ENCODE data around the gene HUNK.
"Not testable (repeated sequence)": the region's sequence is repeated elsewhere in the genome, so short reads cannot be mapped to it uniquely, and the experiment has no call there.

The HUNK gene

DNA sequence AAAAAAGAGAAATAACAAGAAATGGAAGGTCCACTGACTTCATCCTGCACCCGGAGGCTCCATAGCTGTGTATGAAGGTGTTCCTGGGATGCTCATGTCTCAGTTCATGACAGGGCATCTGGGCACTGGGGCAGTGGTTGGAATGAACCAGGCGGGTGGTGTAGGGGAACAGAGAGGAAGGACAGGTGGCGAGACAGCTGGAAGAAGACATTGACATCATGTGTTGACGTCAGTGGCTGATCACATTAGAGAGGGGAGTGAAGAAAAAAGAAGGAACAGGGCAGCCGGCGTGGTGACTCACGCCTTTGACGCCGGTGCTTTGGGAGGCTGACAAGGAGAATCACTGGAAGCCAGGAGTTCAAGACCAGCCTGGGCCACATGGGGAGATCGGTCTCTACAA lies 50.1 kb downstream of the HUNK start:
- no peak for DNase-seq (ENCODE audit: low spot score)

DNA sequence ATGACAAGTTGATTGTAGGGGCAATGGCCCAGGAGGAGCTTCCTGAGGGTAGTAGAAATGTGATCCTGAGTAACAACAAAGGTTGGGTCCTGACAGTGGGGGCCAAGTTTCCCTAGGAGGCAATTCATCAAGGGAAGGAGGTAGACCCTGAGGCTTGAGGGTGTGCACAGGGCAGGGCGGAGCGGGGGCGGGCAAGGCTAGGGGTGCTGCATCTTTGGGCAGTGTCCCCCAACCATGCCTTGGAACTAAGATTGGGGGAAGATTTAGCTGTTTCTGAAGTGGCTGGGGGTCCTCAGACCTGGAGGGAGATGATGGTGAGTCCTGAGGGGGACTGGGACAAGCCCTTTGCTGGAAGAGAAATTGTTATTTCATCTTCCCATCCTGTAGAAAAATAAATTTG lies 50.9 kb downstream of the HUNK start:
- DNase-seq (ENCODE audit: low spot score) = no peak

DNA sequence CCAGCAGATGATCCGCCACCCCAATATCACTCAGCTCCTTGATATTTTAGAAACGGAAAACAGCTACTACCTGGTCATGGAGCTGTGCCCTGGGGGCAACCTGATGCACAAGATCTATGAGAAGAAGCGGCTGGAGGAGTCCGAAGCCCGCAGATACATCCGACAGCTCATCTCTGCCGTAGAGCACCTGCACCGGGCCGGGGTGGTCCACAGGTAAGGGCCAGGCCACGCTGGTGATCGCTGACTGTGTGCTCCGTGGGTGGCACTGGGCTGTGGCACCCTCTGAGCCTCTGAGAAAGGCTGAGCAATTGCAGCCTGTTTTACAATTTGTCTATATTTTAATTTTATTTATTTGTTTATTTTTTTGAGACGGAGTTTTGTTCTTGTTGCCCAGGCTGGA lies 51.7 kb downstream of the HUNK start:
- DNase-seq (ENCODE audit: low spot score) = no peak

DNA sequence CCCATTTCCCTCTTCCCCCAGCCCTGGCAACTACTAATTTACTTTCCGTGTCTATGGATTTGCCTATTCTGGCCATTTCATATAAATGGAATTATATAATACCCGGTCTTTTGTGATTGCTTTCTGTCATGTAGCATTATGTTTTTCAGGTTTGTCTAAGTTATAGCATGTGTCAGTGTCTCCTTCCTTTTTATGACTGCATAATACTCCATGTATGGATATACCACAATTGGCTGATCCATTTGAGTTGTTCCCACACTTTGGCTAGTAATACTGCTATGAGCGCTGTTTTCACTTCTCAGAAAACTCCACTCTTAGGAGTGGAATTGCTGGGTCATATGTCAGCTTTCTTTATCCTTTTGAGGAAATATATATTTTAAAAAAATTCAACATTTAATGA lies 53.7 kb downstream of the HUNK start:
- no peak for DNase-seq (ENCODE audit: low spot score)

DNA sequence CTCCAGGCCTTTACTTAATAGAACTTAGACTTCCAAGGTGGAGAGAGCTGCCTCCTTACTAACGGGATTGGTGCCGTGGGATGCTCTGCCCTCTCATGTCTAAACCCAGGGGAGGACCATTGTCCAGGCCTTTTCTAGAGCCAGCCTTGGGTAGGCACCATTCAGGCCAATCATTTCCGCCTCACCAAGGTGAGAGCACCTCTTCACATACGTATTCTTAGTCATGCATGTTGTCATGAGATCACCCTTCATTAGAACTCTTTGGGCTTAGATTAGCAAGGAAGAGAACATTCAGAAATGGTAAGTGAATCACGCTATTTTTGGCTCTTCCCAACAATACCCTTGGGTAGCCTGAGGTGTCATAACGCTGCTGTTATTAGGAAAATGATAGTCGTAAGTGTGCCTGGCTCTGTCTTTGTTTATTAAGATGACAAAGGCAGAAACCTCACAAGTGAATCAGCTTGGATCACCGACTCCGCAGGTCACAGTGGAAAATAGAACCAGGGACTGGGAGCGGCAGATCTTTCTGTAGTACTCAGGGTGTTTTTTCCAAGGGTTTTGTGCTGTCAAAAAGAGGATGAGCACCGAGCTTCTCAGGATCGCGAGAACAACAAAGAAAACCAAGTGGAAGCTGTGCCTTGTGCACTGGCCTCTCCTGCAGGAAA lies 55.0 kb downstream of the HUNK start:
- no peak for DNase-seq (ENCODE audit: low spot score)

DNA sequence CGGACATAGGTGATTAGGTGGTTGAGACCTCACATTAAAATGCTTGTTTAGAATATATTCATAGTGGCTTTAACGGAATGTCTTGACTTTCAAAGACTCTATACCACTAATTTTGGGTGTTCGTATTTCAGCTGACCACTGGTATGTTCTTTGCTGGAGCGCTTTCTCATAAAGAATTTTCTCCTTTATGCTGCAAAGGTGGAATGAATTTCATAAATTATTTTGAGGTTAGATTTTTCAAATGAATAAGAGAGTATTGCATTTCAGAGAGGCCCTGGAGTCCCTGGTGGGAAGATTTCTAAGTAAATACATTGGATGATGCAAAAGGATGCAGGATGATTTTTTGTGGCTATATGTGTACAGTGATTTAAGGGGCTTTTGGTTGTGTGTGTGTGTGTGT lies 55.8 kb downstream of the HUNK start:
- DNase-seq (ENCODE audit: low spot score) = no peak

DNA sequence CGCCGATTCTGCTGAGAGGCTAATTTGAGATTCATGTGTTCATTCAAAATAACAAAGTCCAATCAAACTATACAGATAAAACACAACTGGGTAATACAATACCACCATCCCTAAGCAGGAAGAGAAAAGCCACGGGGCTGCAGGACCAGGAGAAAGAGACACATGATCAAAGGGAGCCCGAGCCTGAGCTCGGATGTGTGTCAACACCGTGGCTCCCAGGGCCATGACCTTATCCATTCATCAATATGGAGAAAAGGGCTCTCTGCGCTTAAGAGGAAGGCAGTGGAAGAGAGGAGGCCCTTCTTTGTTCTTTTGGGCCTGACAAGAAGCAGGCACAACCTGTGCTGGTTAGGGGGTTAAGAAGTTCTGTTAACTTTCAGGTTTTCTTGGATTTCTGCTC lies 56.7 kb downstream of the HUNK start:
- DNase-seq (ENCODE audit: low spot score) = no peak

DNA sequence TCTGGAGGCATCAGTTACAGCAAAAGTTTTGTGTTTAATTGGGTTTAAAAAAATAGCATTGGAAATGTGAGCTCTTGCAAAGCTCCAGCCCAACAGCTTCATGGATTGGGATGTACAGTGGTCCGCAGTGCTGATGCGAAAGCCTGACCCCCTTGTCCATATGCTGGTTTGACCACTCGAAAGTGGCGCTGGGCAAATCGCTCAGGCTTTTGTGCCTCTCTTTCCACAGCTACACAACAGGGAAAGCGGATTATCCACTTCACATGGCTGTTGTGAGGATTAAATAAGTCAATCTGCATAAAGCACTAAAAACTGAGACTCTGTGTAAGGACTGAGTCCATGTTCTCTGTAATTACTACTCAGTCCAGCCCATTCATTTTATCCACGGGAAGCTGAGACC lies 57.2 kb downstream of the HUNK start:
- no peak for DNase-seq (ENCODE audit: low spot score)

DNA sequence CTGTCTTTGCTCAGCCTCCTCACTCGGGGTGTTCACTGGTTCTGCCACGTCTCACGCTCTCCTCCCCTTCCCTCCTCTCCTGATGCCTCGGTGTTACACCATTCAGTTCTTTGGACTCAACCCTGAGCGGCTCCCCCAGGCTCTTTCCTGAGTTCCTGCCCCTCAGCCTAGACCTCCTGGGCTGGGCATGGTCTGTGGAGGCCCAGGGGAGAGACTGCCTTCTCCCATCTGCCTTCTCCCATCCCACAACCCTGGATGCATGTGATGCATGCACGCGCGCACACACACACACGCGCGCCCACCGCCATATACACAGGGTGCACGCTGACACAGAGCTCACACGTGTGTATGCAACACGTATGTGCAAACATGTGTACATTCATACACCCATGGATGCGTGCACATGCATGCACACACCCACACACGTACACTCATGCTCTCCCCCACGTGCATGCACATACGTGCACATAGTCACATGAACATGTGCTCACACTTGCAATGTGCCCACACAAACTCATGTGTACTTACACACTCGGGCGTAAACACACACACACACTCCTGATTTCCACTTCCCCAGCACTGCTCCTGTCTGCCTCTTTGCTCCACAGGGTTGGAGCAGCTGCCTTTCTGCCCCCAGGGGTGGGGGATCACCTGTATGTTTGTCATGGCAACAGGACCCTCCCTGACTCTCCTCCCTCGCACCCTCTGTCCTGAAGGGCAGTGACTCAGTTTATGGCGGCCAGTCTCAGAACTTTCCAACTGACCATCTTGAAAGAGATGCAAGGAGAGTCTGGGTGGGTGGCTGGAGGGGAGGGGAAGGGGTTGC lies 59.0 kb downstream of the HUNK start:
- DNase-seq (ENCODE audit: low spot score) = no peak

DNA sequence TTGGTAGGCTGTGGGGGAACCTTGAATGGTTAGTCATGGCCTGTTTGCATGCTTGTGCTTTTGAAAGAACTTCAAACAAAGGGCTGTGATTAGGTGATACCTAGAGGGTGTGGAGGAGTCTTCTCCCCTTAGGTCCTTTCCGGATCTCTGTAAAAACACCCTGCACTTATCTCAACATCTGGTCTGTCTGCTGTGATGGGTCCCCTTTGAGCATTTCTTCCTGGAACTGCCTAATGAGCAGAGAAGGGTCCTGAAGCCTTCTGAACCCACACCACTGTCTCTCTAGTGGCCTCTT lies 59.6 kb downstream of the HUNK start:
- no peak for DNase-seq (ENCODE audit: low spot score)

DNA sequence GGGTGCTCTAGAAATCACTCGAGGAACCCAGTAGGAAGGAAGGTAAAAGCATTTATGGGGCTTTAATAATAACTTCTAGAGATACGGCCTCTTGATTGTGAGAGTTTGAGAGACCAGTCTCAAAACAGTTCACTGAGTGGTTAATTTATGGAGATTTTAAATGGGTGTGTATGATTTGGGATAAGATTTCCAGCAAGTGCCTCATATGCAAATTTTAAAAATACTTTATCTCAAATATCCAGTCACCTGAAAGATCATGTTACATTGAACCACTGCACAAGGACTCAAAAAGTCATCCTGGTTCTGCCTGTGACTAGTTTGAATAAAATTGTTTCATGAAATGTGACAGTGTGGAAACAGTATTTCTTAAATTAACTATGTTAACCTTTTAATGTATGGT lies 64.5 kb downstream of the HUNK start:
- DNase-seq (ENCODE audit: low spot score) = no peak

DNA sequence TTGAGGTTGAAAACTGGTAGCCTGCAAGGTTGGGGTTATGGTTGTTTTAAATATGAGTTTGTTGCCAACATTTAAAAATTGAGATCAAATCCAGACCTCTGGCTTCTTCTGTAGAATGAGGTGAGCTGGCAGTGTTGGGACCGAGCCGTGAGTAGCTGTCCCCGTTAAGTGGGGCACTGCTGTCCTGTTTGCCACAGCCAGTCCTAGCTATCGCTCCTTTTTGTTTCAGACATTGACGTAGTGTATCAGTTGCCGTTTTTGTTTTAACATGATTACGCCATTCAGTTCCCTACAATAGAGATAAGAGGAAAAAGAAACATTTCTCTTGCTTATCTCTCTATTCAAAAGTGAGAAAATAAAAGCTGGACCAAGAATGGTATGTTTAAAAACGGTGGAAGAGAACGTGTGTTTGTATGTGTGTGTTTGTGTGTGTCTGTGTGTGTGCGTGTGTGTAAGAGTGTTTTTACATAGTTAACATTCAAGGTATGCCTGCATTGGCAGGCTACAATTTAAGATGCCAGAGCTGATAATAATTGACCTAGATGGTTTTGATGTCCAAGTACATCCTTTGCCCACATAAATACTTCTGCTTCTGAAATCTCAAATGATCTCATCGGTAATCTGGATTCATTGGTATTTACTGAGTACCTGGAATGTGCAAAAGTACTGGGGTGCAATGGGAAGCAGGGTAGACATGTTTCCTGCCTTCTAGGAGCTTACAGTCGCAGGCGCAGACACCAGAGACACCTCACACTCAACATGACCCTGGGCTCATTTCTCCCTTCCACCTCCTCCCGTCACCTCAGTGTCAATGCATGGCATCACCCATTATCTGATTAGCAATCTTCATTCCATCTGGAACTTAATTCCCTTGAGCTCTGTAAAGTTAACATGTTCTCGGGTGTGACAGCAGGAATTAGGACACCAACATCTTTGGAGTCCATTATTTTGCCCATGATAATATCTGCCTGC lies 65.8 kb downstream of the HUNK start:
- DNase-seq (ENCODE audit: low spot score) = no peak

DNA sequence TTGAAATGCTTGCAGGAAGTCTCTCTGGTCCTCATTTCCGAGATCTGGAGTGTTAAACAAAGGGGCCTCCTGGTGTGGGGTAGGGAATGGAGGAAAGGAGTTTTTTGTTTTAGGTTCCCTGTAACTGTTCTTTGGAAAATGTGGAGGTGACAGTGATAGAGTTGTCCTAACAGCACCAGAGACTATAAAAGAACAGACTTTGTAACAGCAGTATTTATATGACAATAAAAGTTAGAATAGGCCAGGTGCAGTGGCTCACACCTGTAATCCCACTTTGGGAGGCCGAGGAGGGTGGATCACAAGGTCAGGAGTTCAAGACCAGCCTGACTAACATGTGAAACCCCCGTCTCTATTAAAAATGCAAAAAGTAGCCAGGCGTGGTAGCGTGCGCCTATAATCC lies 68.9 kb downstream of the HUNK start:
- no peak for DNase-seq (ENCODE audit: low spot score)

DNA sequence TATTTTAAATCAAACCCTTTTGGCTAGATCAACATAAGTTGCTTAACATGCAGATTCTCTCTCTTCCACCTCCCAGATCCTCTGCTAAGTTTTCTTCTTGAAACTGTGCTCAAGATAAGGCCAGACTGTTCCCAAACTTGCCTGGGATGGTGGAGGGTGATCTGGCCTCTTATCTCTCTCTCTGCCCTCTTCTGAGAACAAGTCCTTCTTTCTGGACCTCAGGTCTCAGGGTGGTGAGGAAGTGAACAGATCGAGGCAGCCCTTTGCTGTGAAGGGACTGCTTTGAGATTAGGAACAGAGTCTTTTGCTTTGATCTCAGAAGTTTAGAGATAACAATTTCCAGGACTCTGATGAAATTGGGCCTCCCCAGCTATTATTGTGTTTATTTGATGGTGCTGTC lies 70.7 kb downstream of the HUNK start:
- no peak for DNase-seq (ENCODE audit: low spot score)

DNA sequence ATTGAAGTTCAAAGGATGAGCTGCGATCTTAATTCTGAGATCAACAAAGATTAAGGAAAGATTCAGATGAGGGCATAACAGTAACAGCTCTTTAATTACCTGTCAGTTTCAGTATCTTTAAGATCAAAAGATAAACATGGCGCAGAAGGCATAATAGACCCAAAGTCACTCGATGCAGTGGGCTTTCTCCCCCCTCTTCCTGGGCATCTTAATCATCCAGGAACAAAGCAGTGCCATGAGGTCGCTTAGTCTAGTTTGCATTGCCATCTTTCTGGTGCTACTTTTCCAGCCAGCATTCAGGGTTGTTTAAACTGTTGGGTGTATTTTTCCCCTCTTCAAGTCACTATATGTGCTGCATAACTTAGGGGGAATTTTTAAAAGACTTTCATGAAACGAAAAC lies 72.3 kb downstream of the HUNK start:
- DNase-seq (ENCODE audit: low spot score) = no peak

DNA sequence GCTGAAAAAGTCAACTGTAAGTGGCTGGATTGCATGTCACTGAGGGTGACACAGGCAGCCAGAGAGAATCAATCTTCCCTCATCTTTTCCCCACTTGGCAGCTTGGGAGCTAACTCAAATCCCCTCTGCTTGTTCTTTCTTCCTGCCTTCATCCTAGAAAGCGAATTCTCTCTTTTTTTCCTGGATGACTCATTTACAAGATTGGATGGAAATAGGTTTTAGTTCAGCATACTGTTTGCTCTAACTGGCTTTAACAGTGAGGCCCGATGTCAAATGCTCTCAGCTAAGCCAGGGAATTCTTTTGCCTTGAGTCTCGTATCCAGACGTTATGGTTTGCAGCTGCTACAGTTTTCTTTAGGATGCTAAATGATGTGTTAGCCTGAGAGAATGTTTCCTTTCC lies 72.7 kb downstream of the HUNK start:
- DNase-seq (ENCODE audit: low spot score) = no peak

DNA sequence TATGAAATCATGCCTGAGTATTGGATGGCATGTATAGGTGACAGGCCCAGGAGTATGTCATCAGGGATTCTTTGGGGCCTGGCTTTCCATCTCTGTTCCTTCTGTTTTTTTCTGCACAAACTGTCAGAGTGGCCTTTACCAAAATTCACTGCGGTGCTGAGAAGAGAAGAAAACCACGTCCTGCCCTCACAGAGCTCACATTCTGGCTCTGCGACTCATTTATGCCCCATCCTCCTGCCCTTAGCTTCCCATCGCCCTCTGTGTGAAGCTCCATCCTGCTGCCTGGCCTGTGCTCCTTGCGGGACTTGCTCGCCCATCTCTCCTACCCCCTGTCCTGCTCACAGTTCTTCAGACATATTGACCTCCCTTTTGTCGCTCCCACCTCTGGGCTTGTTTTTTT lies 73.4 kb downstream of the HUNK start:
- no peak for DNase-seq (ENCODE audit: low spot score)

DNA sequence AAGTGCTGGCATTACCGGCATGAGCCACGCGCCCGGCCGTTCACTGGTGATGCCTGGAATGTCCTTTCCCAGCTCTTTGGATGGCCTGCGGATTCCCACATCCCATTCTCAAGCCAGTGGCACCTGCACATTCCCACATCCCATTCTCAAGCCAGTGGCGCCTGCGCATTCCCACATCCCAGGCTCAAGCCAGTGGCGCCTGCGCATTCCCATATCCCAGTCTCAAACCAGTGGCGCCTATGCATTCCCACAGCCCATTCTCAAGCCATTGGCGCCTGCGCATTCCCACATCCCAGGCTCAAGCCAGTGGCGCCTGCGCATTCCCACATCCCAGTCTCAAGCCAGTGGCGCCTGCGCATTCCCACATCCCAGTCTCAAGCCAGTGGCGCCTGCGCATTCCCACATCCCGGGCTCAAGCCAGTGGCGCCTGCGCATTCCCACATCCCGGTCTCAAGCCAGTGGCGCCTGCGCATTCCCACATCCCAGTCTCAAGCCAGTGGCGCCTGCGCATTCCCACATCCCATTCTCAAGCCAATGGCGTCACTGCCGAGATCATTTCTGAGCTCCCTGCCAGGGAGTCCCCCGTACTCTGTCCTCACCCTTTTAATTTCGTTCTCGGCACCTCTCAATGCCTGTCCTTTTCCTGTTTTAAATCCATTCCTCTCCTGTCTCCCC lies 74.2 kb downstream of the HUNK start:
- DNase-seq (ENCODE audit: low spot score) = not testable (repeated sequence)

DNA sequence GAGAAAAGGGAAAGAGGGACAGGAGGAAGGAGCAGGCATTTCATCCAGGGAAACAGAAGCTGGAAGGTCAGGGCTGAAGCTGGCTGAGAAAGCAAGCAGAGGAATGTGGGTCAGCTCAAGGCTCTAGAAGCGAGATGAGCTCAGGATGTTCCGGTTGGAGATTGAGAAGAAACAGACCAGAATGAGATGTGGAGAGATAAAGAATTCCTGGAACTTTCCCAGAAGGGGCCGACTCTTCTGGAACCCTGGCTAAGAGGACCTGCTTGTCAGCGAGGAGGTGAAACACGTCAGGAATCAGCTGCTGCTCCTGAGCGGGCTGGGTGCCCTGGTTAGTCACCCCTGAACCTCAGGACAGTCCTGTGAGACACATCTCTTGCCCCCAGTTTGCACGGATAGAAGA lies 75.9 kb downstream of the HUNK start:
- DNase-seq (ENCODE audit: low spot score) = no peak

DNA sequence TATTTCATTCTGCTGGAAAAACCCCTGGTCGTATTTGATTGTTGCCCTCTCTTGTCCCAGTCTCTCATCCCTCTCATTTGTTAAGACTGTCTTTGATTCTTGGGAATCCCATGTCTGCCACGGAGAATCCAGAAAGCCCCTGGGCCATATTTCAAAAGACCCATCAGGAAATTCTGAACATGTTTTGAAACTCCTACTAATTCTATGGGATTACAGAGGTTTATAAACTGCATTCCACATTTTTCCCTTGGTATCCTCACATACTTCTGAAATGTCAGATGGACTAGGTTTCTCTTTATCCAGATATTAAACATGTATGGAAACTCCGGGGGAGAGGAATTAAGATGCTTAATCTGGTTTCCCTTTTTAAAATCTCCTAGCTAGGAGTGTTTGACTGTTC lies 80.0 kb downstream of the HUNK start:
- no peak for DNase-seq (ENCODE audit: low spot score)

DNA sequence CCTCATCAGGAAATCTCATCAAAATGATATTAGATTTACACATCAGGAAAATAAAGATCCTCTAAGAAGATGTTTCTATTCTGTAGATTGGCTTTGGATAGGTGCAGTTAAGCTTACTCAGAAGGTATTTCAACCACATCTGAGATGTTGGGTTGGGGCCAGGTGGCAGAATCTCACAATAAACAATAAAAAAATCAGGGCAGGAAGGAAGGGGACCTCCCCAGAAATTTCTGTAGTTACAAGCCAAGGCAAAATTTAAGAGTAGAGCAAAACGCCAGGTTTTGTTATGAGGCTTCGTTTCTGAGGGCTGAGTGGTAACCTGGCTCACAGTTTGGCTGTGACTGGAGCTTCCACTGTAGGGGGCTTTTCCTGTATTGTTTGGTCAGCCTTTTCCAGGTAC lies 84.8 kb downstream of the HUNK start:
- DNase-seq (ENCODE audit: low spot score) = no peak

DNA sequence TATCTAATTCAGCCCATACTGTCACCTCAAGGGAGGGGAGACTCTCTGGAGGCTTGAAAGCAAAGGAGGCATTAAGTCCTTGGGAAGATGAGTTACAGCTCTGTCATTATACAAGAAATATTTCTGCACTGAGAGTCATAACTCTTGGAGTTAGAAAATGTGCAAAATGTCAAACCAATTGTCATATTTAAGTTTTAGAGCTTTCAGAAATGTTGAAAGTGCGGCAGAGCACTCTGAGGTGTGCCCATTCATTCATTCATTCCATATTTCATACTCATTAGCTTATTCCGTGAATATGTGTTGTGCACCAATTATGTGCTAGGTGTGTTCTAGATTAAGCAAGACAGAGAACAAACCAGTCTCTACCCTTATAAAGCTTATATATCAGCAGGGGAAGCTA lies 87.1 kb downstream of the HUNK start:
- no peak for DNase-seq (ENCODE audit: low spot score)
